ENCODE measurements around the gene KIF26A.
"Not testable (repeated sequence)": the region's sequence is repeated elsewhere in the genome, so short reads cannot be mapped to it uniquely, and the experiment has no call there.

KIF26A gene

DNA sequence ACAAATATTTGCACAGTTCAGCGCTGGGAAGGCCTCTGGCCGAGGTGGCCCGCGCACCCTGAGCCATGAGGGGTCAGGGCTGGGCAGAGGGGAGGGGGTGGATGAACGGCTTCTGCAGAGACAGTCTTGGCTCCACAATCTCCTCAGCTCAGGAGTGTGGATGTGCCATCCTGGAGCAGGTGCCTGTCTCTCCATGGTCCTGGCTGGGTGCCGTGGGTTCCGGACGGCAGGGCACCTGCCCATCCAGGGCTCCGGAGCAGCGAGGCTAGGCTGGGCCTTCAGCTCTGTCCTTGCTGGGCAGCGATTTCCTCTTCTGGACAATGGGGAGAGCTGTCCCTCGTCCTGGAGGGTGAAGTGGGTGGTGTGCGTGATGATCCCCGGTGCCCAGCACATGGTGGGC is 55.6 kb downstream of the KIF26A start:
- no peak for DNase-seq (ENCODE audit: low read depth)

DNA sequence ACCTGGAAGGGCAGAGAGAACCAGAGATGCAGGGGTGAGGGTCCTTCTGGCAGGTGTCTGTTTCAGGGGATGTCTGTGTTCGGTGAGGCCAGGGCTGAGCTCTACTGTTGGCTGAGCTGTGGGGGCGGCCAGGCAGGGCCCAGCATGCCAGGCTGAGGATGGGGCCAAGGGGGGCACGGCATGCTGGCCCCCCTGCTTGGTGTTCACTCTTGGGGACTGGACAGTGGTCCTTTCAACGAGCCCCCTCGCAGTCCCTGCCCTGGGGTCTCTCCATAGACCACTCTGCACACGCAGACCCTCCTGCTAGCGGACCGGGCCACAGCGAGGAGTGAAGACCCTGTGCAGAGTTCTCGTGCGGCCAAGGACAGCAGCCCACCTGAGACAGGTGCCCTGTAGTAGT is 56.3 kb downstream of the KIF26A start:
- DNase-seq (ENCODE audit: low read depth): no peak

DNA sequence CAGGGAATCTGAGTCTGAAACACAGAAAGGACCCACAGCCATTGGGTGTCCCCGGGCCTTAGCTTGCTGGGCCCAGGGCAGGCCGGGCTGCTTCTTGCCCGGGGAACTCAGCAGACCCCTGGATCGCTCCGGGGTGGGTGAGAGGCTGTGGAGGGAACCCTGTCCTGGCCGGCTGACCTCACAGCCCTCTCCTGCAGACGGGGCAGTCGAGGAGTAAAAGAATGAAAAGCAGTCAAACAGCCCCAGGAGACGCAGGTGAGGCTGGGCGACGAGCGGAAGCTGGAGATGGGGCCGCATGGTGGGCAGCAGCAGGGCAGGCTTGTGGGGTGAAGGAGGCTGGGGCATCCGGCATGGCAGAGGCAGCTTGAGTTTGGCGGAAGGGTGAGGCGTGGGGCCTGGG is 57.0 kb downstream of the KIF26A start:
- DNase-seq (ENCODE audit: low read depth): no peak

DNA sequence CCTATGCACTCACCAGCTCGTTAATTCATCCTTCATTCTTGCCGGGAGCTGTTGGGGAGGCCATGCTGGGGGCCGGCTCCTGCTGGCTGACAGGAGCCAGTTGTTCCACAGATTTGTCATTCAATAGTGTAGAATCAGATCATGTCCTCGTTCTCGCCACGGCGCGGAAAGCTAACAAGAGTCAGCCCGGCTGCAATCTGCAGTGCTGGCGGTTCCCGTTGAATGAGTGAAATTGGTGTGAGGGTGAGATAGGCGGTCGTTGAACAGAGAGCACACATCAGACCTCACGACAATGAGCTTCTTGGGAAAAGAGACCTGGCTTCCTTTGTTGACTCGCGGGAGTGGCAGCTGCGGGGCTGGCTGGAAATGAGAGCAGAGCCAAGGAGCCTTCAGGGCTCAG is 57.5 kb downstream of the KIF26A start:
- no peak for DNase-seq (ENCODE audit: low read depth)

DNA sequence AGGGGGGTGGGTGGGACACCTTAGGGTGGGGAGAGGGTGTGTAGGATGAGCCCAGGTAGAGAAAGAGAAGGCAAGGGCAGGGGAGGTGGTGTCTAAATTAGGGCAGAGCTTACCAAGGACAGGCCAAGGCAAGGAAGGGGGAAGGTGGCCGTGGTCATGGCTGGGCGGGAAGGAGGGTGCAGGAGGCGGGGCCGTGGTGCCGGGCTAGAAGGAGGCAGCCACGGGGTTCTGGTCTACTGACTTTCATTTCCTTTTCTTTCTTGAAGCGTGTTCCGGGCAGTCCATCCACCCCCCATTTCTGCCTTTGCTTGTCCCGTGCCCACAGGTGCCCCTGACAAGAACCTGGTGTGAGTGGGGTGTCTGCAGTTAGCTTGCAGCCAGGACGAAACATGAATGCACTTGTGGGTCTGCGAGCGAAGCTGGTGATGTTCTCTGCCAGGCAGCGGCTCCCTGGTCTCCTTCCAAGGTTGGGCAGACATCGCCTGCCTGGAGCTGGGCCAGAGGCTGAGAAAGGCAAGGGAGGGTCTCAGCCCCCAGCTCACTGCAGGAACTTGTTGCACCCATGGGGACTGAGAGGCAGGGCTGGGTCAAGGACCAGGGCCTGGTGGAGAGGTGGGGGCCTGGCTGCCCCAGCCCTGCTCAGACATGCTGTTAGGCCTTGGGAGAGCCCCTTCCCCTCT is 58.2 kb downstream of the KIF26A start:
- DNase-seq (ENCODE audit: low read depth): no peak

DNA sequence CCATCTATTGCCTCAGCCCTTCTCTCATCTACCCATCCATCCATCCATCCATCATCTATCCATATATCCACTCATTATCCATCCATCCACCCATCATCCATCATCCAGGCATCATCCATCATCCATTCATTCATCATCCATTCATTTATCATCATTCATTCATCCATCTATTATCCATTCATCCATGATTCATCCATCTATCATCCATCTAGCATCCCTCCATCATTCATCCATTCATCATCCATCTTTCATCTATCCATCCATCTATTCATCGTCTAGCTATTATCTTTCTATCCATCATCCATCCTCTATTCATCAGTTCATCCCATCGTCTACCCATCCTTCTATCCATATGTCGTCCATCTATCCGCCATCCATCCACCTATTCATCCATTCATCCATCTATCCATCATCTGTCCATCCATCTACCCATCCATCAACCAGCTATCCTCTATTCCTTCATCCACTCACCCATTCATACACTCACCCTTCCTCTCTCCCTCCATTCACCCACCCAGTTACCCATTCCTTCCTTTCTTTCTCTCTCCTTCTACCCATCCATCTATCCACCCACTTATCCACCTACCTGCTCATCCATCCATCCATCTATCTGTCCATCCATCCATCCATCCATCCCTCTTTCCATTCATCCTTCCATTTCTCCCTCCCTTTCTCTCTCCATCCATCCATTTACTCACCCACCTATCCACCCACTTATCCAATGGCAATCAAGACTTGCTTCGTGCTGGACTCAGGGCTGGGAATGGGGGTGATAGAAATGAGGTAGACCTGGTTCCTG is 59.3 kb downstream of the KIF26A start:
- DNase-seq (ENCODE audit: low read depth): no peak

DNA sequence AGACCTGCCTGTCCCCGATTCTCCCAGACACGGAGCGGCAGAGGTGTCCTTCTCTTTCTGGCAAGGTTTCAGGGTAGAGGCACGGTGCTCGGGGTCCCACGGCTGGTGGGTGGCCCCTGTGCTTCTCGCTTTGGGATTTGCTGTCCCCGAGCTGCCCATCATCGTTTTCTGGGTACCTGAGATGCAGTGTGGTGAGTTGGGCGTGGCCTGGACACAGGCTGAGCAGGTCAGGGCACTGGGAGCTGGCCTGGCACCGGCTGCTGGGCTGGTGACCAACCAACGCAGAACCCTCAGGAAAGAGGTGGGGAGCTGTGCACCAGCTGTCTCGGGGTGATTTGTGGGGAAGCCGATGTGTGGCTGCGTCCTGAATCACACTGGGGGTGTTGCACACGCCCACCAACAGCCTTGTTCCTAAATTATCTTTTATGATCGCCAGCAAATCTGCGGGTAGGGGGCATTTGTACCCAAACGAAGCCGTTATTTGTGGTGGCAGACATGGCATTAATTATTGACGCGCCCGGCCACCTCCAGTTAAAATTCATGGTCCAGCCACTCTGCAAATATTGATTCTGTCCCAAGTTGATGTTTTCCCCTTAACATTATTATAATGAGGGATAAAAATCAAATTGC is 61.0 kb downstream of the KIF26A start:
- no peak for DNase-seq (ENCODE audit: low read depth)

DNA sequence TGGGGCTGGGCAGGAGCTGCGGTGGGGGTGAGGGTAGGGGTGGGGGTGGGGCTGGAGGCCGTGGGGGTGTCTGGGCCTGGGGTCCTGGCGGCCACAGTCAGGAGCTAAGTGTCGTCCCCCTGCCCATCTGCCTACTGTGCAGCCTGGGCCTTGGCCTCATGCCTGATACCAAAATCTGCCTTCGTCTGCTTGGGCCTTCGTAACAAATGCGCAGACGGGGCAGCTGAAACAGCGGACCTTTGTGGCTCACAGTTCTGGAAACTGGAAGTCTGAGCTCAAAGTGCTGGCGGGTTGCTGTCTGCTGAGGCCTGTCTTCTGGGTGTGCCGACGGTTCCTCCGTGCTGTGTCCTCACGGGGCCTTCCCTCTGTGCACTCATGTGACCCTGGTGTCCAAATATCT is 61.7 kb downstream of the KIF26A start:
- DNase-seq (ENCODE audit: low read depth): no peak

DNA sequence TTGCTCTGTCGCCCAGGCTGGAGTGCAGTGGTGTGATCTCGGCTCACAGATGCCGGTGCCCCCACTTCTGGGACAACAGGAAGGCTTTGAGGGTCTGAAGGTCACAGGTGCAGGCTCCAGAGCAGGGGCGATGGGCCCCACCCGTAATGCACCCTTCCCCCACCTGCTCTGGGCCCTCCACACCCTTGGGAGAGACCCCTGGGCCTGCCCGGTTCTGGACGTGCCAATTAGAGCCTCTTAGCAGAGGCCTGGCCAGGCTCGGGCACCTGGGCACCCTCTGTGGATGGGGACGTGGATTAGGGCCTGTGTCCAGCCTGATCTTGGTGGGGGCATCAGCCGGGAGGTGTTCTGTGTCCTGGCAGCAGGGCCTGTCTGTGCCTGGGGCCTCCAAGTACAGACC is 62.2 kb downstream of the KIF26A start:
- DNase-seq (ENCODE audit: low read depth): no peak

DNA sequence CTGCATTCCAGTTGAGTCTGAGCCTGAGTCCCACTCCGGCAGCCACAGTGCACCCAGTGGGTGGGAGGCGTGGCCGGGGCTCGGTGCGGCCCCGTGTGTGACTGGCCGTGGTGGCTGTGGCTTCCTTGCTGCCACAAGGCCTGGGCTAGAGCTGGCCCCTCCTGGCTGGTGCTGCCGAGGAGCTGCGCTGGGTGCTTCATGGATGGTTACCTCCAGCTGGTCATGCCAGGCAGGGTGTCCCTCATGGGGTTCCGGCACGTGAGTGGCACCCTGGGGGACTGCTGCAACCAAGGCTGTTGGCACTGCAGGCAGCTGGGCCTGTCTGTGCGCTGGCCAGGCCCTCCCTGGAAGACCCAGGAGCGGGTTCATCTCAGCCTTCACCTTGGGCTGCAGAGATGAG is 62.7 kb downstream of the KIF26A start:
- no peak for DNase-seq (ENCODE audit: low read depth)

DNA sequence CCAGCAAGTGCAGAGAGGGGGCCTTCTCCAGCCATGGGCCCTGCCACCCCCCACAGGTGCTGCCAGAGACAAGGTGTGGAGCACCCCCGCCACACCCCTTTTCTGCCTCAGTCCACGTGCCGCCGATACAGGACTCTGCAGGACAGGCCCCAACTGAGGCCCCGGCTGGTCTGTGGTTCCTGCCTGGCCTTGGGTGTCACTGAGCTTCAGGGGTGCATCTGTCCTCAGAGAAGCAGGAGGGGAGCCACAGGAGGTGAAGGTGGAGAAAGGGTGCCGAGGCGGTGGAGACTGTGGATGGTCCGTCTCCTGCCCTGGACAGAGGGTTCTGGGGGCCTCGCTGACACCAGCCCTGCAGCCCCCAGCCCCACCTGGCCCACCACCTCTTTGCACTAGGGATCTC is 63.1 kb downstream of the KIF26A start:
- no peak for DNase-seq (ENCODE audit: low read depth)

DNA sequence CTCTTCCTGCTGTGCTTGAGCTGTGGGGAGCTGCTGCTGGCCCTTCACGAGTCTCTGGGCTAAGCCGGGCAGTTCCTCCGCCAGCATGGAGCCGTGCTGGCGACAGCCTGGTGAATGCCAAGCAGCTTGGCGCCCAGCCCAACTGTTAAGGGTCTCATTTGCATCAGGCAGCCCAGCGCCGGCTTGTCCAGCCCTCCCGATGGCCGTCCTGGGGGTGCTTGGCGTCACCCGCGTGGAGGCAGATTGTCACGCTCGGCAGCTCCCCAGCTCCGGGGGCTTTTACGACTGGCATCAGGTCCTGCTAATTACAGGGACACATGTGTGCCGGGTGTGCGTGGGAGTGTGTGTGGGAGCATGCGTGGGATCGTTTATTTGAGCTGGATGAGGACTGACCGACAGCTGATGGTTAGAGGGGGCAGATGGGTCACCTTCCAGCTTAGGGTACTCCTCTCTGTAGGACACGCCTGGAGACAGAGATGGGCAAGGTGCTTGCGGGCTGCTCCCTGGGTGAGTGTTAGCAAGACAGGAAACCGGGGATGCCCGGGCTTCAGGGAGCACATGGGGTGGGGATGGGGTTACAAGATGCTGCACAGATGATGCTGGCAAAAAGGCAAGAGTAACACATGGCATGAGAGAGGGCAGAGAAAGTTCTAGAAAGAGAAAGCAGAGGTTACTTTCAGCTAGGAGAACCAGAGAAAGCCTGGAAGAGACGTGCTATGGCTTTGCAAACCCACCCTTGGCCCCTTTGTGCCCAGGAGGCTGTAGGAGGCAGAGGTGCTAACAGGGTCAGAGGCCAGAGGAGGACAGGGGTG is 64.1 kb downstream of the KIF26A start:
- no peak for DNase-seq (ENCODE audit: low read depth)

DNA sequence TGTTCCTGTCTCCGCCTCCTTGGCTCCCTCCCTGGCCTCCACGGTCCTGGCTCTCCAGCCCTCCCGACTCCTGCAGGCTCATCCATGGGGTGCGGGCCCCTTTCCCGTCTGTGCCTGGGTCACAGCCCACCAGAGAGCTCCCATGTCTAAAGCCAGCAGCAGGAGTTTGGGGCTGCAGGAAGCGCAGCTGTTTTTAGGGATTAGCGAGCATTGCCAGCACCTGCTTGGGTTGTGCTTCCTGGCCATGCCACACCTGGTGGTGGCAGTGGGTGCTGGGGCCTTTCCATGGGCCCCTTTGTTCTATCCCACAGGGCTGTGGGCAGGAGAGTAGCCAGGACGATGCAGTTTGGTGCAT is 64.7 kb downstream of the KIF26A start:
- DNase-seq (ENCODE audit: low read depth): no peak

DNA sequence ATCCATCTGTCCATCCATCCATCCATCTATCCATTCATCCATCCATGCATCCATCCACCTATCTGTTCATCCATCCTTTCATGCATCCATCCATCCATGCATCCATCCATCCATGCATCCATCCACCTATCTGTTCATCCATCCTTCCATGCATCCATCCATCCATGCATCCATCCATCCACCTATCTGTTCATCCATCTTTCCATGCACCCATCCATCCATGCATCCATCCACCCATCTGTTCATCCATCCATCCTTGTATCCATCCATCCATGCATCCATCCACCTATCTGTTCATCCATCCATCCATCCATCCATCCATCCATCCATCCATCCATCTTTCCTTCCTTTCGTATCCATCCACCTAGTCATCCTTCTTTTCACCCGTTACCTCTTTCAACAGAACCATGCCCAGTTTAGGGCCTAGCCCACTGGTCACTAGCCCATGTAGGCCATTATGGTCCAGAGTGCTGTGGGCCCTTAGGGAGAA is 66.3 kb downstream of the KIF26A start:
- no peak for DNase-seq (ENCODE audit: low read depth)

DNA sequence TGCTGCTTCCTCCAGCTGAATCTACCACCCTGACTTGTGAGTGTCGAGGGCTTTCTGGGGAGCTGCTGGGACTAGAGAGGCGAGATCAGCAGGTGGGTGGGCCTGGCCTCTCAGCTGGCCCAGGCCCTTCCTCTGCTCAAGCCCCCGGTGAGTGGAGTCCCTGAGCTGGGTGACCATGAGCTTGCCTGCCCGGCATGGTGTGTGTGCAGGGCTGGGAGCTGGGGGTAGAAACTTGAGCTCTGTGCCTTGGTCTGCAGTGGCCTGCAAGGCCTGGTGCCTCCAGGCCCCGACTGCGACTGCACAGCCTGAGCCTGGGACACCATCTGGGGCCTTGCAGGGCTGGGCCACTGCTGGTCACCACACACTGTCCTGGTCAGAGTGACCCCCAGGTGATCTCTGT is 67.4 kb downstream of the KIF26A start:
- DNase-seq (ENCODE audit: low read depth): no peak

DNA sequence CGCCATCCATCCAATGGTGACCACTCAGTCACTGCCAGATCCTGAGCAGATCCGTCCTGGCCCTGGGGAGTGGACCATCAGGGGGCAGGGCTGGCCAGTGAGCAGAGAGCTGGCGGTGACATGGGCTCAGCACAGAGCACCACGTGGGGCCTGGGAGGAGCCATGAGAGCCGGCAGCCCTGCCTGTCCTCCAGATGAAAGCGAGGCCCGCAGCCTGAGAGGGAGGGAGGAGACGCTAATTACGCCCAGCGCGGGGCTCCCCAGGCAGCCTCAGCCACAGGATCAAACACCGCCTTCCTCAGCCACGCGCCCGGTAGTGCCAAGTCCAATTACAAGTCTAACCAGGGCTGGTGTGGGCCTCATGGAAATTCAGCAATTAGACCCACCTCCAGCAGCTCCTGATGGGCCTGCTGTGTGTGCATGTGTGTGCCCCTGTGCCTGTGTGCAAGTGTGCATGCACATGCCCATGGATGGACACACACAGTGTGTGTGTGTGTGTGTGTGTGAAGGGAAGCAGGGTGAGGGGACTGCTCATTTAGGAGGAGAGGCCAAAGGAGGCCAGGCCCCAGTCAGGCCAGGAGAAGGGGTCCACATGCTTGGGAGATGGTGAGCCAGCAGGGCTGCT is 68.0 kb downstream of the KIF26A start:
- DNase-seq (ENCODE audit: low read depth): no peak

DNA sequence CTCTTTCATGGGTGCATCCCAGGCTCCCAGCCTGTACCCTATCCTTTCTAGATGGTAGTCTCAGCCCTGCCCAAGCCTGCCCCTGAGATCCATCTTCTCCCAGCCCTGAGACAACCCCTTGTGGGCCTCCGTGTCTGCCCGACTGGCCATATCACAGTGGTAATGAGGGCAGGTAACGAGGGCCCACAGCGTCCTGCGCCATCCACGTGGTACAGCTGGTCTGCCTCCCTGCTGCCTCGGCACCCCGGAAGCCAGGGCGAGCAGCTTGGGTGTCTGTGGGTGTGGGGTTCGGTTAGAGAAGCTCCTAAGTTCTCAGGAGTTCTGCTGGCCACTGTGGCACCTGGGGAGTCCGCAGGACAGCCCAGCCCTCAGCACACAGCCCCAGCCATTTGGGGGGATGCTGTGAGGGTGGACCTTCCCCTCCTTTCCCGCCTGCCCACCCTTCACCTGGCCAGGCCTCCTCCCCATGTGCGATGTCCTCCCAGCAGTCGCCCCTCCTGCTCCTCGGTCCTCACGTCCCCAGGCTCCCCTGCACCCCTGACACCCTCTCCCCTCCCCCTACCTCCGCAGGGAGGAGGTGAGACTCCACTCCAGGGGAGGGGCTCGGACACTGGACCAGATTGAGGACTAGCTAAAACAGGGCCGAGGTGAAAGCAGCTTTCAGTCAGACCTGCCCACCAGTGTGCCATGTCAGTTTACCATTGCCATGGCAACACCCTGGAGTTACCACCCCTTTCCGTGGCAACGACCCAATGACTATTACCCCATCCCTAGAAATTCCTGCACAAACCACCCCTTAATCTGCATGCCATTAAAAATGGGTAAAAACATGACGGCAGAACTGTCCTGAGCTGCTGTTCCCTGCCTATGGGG is 69.0 kb downstream of the KIF26A start:
- DNase-seq (ENCODE audit: low read depth): no peak

DNA sequence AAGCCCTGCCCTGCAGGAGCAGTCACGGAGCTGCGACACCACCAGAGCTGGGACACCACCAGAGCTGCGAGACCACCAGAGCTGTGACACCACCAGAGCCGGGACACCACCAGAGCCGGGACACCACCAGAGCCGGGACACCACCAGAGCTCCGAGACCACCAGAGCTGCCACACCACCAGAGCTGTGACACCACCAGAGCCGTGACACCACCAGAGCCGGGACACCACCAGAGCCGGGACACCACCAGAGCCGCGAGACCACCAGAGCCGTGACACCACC is 69.6 kb downstream of the KIF26A start:
- not testable (repeated sequence) for DNase-seq (ENCODE audit: low read depth)

DNA sequence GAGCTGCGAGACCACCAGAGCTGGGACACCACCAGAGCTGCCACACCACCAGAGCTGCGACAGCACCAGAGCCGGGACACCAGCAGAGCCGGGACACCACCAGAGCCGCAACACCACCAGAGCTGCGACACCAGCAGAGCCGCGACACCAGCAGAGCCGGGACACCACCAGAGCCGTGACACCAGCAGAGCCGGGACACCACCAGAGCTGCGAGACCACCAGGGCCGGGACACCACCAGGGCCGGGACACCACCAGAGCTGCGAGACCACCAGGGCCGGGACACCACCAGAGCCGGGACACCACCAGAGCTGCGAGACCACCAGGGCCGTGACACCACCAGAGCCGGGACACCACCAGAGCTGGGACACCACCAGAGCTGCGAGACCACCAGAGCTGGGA is 69.9 kb downstream of the KIF26A start:
- DNase-seq (ENCODE audit: low read depth): not testable (repeated sequence)

DNA sequence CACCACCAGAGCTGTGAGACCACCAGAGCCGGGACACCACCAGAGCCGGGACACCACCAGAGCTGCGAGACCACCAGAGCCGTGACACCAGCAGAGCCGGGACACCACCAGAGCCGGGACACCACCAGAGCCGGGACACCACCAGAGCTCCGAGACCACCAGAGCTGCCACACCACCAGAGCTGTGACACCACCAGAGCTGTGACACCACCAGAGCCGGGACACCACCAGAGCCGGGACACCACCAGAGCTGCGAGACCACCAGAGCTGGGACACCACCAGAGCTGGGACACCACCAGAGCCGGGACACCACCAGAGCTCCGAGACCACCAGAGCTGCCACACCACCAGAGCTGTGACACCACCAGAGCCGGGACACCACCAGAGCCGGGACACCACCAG is 70.7 kb downstream of the KIF26A start:
- DNase-seq (ENCODE audit: low read depth): not testable (repeated sequence)

All from fibroblast of the conjunctiva (primary cell).